Right renal pelvis (tissue), 4 donors: ENCODE measurements around the gene ARMC7. TPM values are rescaled to one million over a fixed set of nuclear protein-coding genes. Genes with fewer than 3 reads are reported as not detected.
"Not testable (repeated sequence)": the region's sequence is repeated elsewhere in the genome, so short reads cannot be mapped to it uniquely, and the experiment has no call there.

ENCODE experiments used
- DNase-seq, 4 donors: peaks; one replicate each; pipeline ENCODE4 v3.0.0-alpha.2; 2013; ENCODE audit warnings: low read depth in 4 of 4, low spot score in 3 of 4, missing footprints in 1 of 4
- polyA plus RNA-seq, 4 donors: library from polyadenylated mRNA; unstranded; fragments of 120-200 nt; gene quantifications; one replicate each; pipeline ENCODE4 v1.2.1, GENCODE V29; 2013; ENCODE audit not compliant: insufficient read length in 4 of 4

ARMC7 gene
- polyA plus RNA-seq, 4 donors = 16.0 to 19.4 (median 18.2) TPM

DNA sequence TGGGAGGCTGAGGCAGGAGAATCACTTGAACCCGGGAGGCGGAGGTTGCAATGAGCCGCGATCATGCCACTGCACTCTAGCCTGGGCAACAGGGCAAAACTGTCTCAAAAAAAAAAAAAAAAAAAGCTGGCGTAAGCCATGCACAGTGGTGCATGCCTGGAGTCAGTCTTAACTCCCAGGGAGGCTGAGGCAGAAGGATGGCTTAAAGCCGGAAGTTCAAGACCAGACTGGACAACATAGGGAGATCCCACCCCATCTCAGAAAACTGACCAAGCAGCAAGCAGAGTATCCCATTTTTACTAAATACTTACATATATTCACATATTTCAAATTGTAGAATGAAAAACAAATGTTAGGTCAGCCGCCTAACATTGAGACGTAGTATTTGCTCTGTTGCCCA is 17.2 kb downstream of the ARMC7 start:
- no peak for DNase-seq

DNA sequence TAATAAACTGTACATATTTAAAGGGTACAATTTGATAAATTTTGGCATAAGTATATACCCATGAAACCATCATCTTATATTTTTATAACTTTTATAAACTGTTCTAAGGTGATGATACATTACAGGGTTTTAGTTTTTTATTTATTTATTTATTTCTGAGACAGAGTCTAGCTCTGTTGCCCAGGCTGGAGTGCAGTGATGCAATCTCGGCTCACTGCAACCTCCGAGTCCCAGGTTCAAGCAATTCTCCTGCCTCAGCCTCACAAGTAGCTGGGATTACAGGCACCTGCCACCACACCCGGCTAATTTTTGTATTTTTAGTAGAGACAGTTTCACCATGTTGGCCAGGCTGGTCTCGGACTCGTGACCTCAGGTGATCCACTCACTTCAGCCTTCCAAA is 18.2 kb downstream of the ARMC7 start:
- not testable (repeated sequence) for DNase-seq

DNA sequence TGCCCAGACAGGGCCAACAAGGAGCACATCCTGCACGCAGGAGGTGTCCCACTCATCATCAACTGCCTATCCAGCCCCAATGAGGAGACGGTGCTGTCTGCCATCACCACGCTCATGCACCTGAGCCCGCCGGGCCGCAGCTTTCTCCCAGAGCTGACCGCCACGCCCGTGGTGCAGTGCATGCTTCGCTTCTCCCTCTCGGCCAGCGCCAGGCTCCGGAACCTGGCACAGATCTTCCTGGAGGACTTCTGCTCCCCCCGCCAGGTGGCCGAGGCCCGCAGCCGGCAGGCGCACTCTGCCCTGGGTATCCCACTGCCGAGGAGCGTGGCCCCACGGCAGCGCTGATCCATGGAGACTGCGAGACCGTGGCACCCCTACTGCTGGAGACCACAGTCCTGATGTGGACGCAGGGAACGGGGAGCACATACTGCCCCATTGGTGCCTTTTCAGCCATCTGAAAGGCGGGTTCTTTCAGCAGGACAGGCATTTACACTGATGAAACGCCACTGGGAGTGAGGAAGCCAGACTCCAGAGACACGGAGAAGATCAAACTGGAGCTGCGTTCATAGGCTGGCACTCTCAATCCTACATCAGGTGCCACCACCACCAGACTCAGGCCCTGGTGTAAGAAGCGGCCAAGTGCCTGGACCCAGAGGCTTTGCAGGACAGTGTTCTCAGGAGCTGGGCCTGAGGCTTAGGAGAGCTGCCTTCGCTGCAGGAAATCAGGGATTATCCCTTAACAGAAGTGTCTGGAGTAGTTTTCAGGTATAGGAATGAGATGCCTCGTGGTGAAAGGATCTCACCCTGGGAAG is 19.1 kb downstream of the ARMC7 start:
- DNase-seq = no peak

GRCh38 chr17:75129576-75129975 is 19.8 kb downstream of the ARMC7 start:
- DNase-seq = no peak

DNA sequence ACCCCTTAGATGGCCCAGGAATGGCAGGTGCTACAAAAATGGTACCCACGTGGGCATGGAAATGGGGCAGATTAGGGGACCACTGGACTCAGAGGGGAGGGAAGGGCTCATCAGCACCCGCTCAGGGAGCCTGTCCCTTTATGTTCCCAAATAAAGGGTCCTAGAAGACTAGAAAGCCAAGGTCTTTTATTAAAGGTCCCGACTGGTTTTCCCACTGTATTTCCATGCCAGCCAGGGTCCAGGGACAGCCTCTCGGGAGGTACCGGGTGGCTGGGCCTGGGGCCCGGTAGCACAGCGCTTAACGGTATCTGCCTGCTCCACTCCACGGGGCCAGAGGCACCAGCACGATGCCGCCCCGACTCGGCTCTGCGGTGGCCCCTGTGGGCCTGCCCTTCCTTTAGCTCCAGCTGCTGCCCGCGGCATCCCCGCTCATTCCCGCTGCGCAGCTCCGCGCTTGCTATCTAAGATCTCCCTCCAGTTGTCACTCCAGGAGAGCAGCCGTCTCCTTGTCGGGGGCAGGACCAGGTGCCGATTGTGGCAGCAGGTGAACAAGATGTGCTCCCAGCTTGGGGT is 20.4 kb downstream of the ARMC7 start:
- no peak for DNase-seq

DNA sequence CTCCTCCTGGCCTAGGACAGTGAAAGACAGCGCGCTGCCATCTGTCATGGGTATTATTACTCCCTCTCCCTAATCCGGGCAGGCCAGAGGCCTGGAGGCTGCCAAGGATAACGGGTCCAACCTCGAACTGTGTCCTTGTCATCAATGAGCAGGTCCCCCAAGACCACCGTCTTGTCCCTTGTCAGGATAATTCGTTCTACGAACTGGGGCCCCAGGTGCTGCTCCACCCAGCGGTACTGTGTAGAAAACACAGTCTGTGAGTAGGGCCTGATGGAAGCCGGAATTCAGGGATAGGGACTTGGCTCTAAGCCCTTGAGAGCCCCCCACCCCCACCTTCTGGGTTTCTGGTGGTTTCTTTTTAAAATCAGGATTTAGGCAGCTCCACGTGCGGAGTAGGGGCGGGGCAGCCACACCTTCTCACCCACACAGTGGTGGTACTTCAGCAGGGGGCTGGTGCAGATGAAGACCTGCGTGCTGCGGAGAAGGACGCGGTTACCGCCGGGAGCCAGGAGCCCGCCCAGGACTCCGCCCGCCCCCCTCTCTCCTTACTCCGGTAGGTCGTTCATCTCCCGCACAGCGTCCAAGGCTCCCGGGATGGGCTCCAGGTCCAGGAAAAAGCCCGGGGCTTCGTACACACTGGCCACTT is 21.0 kb downstream of the ARMC7 start:
- DNase-seq = peak in 1 of 4 donors; percentile 42

- DNase-seq = peak in 2 of 4 donors; percentile 71 to 75
These were observed 21.7 kb downstream of the ARMC7 start, which contains the start of gene NT5C for GRCh38 chr17:75131278-75132017. NT5C (minus strand) TSS chr17:75131742; CDS start chr17:75131707, 35 bp downstream.

- not testable (repeated sequence) for DNase-seq
These were observed 22.5 kb downstream of the ARMC7 start for GRCh38 chr17:75132018-75133000.

GRCh38 chr17:75133001-75133400 is 23.2 kb downstream of the ARMC7 start:
- DNase-seq = no peak

DNA sequence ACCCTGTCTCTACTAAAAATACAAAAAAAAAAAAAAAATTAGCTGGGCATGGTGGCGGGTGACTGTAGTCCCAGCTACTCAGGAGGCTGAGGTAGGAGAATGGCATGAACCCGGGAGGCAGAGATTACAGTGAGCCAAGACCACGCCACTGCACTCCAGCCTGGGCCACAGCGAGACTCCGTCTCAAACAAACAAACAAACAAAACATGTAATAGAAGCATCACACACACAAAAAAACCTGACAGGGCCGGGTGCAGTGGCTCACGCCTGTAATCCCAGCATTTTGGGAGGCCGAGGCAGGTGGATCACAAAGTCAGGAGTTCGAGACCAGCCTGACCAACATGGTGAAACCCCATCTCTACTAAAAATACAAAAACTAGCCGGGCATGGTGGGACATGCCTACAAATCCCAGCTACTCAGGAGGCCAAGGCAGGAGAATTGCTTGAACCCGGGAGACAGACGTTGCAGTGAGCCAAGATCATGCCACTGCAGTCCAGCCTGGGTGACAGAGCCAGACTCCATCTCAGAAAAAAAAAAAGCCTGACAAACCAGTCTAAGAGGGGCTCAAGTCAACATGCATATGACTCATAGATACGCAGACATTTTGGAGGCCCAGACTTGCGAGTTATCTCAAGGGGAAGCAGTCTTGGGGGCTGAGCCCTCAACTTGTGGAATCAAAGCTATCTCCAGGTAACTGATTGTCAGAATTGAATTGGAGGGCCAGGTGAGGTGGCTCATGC is 24.0 kb downstream of the ARMC7 start:
- DNase-seq = not testable (repeated sequence)

- no peak for DNase-seq
These were observed 25.7 kb downstream of the ARMC7 start for GRCh38 chr17:75135452-75135851.

GRCh38 chr17:75135946-75136345 is 26.2 kb downstream of the ARMC7 start:
- DNase-seq = no peak

DNA sequence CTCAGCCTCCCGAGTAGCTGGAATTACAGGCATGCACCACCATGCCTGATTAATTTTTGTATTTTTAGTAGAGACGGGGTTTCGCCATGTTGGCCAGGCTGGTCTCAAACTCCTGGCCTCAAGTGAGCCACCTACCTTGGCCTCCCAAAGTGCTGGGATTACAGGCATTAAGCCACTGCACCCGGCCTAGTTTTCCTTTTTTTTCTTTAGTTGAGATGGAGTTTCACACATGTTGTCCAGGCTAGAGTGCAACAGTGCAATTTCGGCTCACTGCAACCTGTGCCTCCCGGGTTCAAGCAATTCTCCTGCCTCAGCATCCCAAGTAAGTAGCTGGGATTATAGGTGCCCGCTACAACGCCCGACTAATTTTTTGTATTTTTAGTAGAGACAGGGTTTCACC is 28.0 kb downstream of the ARMC7 start:
- not testable (repeated sequence) for DNase-seq

DNA sequence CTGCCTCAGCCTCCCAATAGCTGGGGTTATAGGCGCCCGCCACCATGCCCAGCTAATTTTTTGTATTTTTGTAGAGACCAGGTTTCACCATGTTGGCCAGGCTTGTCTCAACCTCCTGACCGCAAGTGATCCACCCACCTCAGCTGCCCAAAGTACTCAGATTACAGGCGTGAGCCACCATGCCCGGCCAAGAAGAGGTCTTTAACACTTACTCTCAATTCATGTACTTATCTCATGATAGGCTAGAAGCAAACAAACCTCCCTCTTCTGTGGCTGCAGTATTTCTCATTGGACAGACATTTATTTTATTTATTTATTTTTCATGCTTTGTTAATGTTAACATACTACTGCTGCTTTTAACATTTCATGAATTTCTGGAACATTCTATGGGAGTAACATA is 28.8 kb downstream of the ARMC7 start:
- no peak for DNase-seq

- no peak for DNase-seq
These were observed 32.6 kb downstream of the ARMC7 start for GRCh38 chr17:75142236-75142971.

DNA sequence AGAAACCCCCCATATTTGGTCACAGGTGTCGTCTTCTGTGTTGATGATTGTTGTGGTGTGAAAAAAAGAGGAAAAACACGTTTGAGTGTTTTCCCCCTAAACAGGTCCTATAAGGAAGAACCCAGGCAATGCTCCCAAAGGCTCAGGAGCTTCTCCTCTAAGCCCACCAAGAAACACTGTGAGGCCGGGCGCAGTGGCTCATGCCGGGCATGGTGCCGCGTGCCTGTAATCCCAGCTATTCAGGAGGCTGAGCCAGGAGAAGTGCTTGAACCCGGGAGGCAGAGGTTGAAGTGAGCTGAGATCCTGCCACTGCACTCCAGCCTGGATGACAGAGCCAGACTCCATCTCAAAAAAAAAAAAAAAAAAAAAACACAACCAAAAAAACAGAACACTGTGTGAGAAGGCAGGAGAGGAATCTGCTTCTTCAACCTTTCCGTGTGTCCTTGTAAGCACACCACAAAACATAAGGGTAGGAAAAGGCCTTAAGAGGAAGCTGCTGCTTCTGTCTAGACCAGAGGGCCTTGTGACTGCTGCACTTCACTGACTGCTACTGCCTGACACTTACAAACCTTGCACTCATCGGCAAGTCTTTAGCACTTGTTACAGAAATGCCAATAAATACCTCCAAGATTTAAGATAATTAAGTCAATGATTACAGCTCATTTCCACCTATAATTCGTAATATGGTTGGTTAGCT is 35.2 kb downstream of the ARMC7 start:
- no peak for DNase-seq

DNA sequence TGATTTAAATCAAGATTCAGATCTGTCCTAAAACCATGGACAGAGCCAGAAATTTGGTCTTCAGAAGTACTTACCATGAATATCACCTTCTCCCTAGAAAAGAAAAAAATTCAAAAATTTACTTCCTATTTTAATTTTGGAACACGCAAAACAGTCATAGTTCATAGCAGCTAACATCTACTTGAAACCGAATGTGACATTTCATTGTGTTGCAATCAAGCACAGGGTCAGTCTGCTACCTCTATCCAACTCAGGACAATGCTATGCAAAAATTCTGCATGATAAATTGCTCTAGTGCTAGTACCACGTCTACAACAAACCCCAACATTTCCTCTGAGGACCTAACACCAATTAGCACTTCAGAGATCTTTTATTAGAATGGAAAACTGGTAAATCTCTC is 36.8 kb downstream of the ARMC7 start:
- no peak for DNase-seq
